OCI-LY7 (cell line): ENCODE results near the gene SMIM29. TPM values are rescaled to one million over a fixed set of nuclear protein-coding genes. Genes with fewer than 3 reads are reported as not detected.

Experiments used
- BruUV-seq: library from RNA; stranded (reverse); fragments of 400-500 nt; replicated peaks from 2 replicates; lab custom pipeline; 2021; lab: Mats Ljungman, UMichigan
- CTCF ChIA-PET: fragments of 300-600 bp; sonication (Branson Sonifier 250); formaldehyde crosslinking; loops from one replicate; lab custom pipeline; 2022; ENCODE audit warnings: antibody characterized with exemption; ENCODE audit not compliant: unreplicated experiment; lab: Charles Lee
- POLR2A ChIA-PET: fragments of 300-600 bp; sonication (Branson Sonifier 250); formaldehyde crosslinking; loops from one replicate; lab custom pipeline; 2022; ENCODE audit warnings: antibody characterized with exemption; lab: Charles Lee
- DNase-seq: peaks from one replicate; pipeline ENCODE4 v3.0.0-alpha.2; 2015; ENCODE audit warnings: low spot score
- H2AFZ ChIP-seq: fragments of 200-600 bp; sonication (generic), shearing (Covaris generic); 2 replicates; pipeline ENCODE4 v1.6.1; 2014; ENCODE audit warnings: mild to moderate bottlenecking, antibody characterized with exemption, low read length, moderate library complexity
- H3K27ac ChIP-seq: fragments of 200-600 bp; sonication (generic); 2 replicates; pipeline ENCODE4 v1.5.1; 2014; ENCODE audit warnings: mixed run types, low read depth, mild to moderate bottlenecking, moderate library complexity, low read length, inconsistent platforms; ENCODE audit not compliant: poor library complexity, severe bottlenecking
- H3K36me3 ChIP-seq: fragments of 200-600 bp; sonication (generic); 2 replicates; pipeline ENCODE4 v1.6.1; 2014; ENCODE audit warnings: mild to moderate bottlenecking, antibody characterized with exemption, low read length, moderate library complexity, mixed read lengths; ENCODE audit not compliant: insufficient read depth
- H3K4me1 ChIP-seq: fragments of 200-600 bp; sonication (generic); 2 replicates; pipeline ENCODE4 v1.5.1; 2014; ENCODE audit warnings: mild to moderate bottlenecking, low read length; ENCODE audit not compliant: insufficient read depth, poor library complexity, severe bottlenecking
- H3K4me2 ChIP-seq: fragments of 200-600 bp; sonication (generic); 2 replicates; pipeline ENCODE4 v1.6.1; 2014; ENCODE audit warnings: mild to moderate bottlenecking, low read length
- H3K4me3 ChIP-seq: fragments of 200-600 bp; sonication (generic); 2 replicates; pipeline ENCODE4 v1.5.1; 2014; ENCODE audit warnings: mild to moderate bottlenecking, low read depth, low read length; ENCODE audit not compliant: poor library complexity, severe bottlenecking
- H3K79me2 ChIP-seq: fragments of 200-600 bp; sonication (generic); 2 replicates; pipeline ENCODE4 v1.6.1; 2016; ENCODE audit warnings: low read depth, mild to moderate bottlenecking, low read length, moderate library complexity, mixed read lengths; ENCODE audit not compliant: insufficient read depth
- H3K9me2 ChIP-seq: fragments of 200-600 bp; sonication (generic); 2 replicates; pipeline ENCODE4 v1.6.1; 2016; ENCODE audit warnings: mild to moderate bottlenecking, low read length, mixed read lengths; ENCODE audit not compliant: insufficient read depth
- H3K9me3 ChIP-seq: fragments of 200-600 bp; sonication (generic); 2 replicates; pipeline ENCODE4 v1.6.1; 2014; ENCODE audit warnings: mild to moderate bottlenecking, mixed run types, low read length, mixed read lengths
- H4K20me1 ChIP-seq: fragments of 200-600 bp; sonication (generic); 2 replicates; pipeline ENCODE4 v1.6.1; 2014; ENCODE audit warnings: mild to moderate bottlenecking, antibody characterized with exemption, low read length, moderate library complexity, mixed read lengths; ENCODE audit not compliant: insufficient read depth
- EZH2phosphoT487 ChIP-seq: fragments of 200-600 bp; sonication (generic); IDR thresholded peaks from 2 replicates; pipeline ENCODE4 v1.6.1; 2018; ENCODE audit warnings: low read depth, borderline replicate concordance, mild to moderate bottlenecking, mixed run types, antibody characterized with exemption, low read length, moderate library complexity, mixed read lengths
- intact Hi-C: fragments of 100-400 bp; cut with micrococcal nuclease; formaldehyde crosslinking; loops from one replicate; pipeline ENCODE4 v1.10.0; 2022; ENCODE audit not compliant: unreplicated experiment
- total RNA-seq, 2 experiments: library from RNA; depleted of rRNA in 1 of 2; stranded (reverse); fragments of >200 nt in 1 of 2; shearing (Covaris generic) in 1 of 2; gene quantifications; 2 replicates each; pipeline ENCODE4 v1.2.3, GENCODE V29; 2014 to 2022
- TF ChIP-seq, protein P1 (sequence below): fragments of 200-600 bp; sonication (generic); conservative IDR thresholded peaks from 2 replicates; pipeline ENCODE4 v1.5.1; 2014; ENCODE audit warnings: mild to moderate bottlenecking, antibody characterized with exemption, low read length, moderate library complexity, mixed read lengths

SMIM29 gene
- total RNA-seq, 2 experiments from 2014 or later, result 17.3 to 21.3 TPM

DNA sequence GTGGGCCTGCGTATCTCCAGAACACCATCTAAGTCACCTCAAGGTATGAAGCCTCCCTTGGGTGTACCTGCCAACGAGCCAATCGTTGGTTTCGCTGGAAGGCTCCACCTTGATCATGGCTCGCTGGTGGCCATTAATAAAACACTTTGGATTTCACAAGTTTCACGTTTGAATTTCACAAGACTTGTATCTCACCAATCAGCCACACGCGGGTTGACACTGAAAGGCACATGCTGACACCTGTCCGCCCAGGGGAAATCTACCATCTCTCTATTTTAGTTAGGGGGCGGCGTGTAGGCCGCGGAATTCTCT is 12.7 kb downstream of the SMIM29 start:
- POLR2A ChIA-PET, result interaction anchor here (1.0 to 1.4 kb wide), 7 partner anchors 9 to 190 kb away, joined by 3 to 11 read pairs (median 5); partner anchors contain the start of genes RPS10 and SMIM29
- peaks cover 45% of the 10 kb centered on the region for H3K79me2 ChIP-seq
- TF ChIP-seq EZH2phosphoT487, result no peak
- TF ChIP-seq, protein P1, sequence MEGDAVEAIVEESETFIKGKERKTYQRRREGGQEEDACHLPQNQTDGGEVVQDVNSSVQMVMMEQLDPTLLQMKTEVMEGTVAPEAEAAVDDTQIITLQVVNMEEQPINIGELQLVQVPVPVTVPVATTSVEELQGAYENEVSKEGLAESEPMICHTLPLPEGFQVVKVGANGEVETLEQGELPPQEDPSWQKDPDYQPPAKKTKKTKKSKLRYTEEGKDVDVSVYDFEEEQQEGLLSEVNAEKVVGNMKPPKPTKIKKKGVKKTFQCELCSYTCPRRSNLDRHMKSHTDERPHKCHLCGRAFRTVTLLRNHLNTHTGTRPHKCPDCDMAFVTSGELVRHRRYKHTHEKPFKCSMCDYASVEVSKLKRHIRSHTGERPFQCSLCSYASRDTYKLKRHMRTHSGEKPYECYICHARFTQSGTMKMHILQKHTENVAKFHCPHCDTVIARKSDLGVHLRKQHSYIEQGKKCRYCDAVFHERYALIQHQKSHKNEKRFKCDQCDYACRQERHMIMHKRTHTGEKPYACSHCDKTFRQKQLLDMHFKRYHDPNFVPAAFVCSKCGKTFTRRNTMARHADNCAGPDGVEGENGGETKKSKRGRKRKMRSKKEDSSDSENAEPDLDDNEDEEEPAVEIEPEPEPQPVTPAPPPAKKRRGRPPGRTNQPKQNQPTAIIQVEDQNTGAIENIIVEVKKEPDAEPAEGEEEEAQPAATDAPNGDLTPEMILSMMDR, result no peak
- peak overlapping the region; percentile 99 for H3K4me2 ChIP-seq
- H4K20me1 ChIP-seq, result peaks cover 28% of the 10 kb centered on the region
- H2AFZ ChIP-seq, result no peak overlapping the region
- peaks cover 36% of the 10 kb centered on the region for H3K36me3 ChIP-seq
- intact Hi-C loops, result loop anchor here (2.0 to 10.0 kb wide), 2 partner anchors 39 to 439 kb away; no protein-coding TSS in a partner anchor
- CTCF ChIA-PET, result no interaction called here
- H3K4me3 ChIP-seq, result peak overlapping the region; percentile 82
- H3K4me1 ChIP-seq, result peaks cover 40% of the 10 kb centered on the region
- TSS peak; percentile 99 for BruUV-seq
- no peaks in the 10 kb centered on the region for H3K9me3 ChIP-seq
- DNase-seq, result peak; percentile 72
- H3K9me2 ChIP-seq, result no peaks in the 10 kb centered on the region
- H3K27ac ChIP-seq, result peak overlapping the region; percentile 84

DNA sequence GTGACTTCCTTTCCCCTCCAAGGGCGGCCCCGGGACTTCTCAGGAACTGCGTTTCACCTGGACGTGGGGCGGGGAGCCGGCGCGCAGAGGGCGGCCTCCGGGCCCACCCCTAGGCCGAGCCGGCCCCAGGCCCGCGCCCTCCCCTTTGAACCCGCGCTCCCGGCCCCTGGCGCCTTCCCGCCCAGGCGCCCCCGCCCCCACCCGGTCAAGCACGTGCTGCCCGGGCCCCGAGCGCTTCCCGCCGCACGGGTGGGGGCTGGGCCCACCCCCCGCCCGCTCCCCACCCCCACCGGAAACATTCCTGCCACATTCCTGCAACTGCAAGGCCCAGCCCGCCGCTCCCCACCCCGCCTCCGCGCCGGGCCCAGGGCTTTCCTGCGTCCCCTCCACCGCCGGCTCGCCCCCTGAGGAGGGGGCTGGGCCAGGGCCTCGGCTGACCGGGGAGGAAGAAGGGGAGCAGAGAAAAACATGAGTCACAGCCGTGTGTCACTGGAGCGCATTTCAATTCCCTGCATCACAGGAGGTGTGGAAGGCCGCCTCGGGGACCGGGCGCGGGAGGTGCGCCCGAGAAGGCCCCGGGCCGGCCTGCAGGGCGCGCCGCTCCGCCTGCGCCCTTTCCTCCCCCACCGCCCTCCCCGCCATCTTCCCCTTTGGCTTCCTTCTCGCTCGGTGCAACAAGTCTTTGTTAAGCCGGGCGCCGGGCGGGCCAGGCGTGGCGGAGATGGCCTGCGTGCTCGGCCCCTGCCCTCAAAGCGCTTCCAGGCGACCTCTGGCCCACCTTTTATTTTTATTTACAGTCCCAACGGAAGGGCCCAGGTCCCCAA is 13.3 kb downstream of the SMIM29 start:
- ChIA-PET CTCF (no interaction called here), POLR2A (interaction anchor here (1.4 kb wide), 1 partner anchor 8 kb away, joined by 3 read pairs; no protein-coding TSS in a partner anchor)
- Histone ChIP-seq H3K4me1 (peaks cover 34% of the 10 kb centered on the region), H3K4me2 (peak overlapping the region; percentile 99), H3K27ac (peak overlapping the region; percentile 84), H3K4me3 (peak overlapping the region; percentile 82), H3K9me3 (no peaks in the 10 kb centered on the region), H4K20me1 (peaks cover 22% of the 10 kb centered on the region), H3K9me2 (no peaks in the 10 kb centered on the region), H3K36me3 (peaks cover 31% of the 10 kb centered on the region), H2AFZ (no peak overlapping the region), H3K79me2 (peaks cover 40% of the 10 kb centered on the region)
- intact Hi-C loops, result loop anchor here (2.0 to 10.0 kb wide), 2 partner anchors 39 to 439 kb away; no protein-coding TSS in a partner anchor
- no TSS peak for BruUV-seq
- peak; percentile 73 for DNase-seq
- TF ChIP-seq EZH2phosphoT487, result no peak
- TF ChIP-seq, protein P1, result no peak
